Stimulated activated CD4-positive, alpha-beta T cell treated with anti-CD3 and anti-CD28 coated beads, Interleukin-4, amount 100 ng/mL, for 48 hours (primary cell): Measurements from ENCODE around the gene TUBGCP3.
"Not testable (repeated sequence)": the region's sequence is repeated elsewhere in the genome, so short reads cannot be mapped to it uniquely, and the experiment has no call there.

Experiments used
- DNase-seq, 2 donors: peaks; one replicate each; pipeline ENCODE4 v3.0.0-alpha.2; 2020; ENCODE audit warnings: low read depth in 2 of 2

Gene TUBGCP3

DNA sequence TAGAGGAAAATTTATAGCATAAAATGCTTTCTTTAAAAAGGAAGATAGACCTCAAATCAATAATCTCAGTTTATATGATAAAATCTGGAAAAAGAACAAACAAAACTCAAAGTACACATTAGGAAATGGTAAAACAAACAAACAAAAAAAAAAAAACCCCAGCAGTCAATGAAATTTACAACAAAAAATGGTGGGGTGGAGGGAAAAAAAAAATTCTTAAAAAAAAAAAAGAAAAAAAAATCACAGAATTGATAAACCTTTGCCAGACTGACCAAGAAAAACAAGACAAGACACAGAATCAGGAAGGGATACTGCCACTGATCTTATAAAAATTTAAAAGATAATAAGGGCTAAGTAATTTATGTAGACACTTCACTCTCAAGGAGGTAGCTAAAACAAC, 11.2 kb downstream of the TUBGCP3 start:
- no peak for DNase-seq

DNA sequence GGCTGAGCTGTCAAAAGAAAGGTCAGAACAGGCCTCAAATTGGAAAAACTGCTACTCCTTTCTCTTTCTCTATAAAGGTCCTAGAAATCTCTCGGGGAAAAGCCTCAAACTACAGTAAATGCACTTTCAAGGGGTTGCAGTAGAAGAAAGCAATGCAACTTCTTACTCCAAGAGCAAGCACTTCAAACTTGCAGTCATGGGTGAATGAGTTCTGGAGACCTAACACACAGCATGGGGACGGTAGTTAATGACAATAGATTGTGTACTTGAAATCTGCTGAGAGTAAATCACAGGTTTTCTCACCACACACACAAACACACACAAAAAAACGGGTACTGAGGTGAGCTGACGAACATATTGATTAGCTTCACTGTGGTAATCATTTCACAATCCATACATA, 11.8 kb downstream of the TUBGCP3 start:
- no peak for DNase-seq

GRCh38 chr13:112575675-112576074, 12.3 kb downstream of the TUBGCP3 start:
- no peak for DNase-seq

GRCh38 chr13:112574834-112575613, 12.9 kb downstream of the TUBGCP3 start:
- no peak for DNase-seq

DNA sequence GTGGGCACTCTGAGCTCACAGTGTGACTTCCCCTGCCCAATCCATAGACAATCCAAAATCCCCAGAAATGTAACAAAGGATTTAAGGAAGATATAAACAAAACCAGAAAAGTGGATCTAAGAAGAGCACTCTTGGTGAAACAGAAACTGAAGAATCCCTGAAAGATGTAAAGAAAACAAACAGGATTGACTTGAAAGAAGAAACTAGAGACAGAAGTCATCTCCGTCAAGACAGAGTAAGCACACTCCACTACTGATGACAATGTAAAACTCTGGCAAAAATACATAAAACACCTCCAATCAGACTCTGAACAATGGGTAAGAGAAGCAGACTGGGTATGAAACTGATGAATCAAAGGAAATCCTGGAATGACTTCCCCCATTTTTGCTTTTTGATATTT, 13.5 kb downstream of the TUBGCP3 start:
- no peak for DNase-seq

GRCh38 chr13:112573710-112574109, 14.2 kb downstream of the TUBGCP3 start:
- DNase-seq = no peak

- DNase-seq = no peak
These were observed 15.6 kb downstream of the TUBGCP3 start for GRCh38 chr13:112572366-112572765.

- no peak for DNase-seq
These were observed 18.1 kb downstream of the TUBGCP3 start for GRCh38 chr13:112569821-112570220.

DNA sequence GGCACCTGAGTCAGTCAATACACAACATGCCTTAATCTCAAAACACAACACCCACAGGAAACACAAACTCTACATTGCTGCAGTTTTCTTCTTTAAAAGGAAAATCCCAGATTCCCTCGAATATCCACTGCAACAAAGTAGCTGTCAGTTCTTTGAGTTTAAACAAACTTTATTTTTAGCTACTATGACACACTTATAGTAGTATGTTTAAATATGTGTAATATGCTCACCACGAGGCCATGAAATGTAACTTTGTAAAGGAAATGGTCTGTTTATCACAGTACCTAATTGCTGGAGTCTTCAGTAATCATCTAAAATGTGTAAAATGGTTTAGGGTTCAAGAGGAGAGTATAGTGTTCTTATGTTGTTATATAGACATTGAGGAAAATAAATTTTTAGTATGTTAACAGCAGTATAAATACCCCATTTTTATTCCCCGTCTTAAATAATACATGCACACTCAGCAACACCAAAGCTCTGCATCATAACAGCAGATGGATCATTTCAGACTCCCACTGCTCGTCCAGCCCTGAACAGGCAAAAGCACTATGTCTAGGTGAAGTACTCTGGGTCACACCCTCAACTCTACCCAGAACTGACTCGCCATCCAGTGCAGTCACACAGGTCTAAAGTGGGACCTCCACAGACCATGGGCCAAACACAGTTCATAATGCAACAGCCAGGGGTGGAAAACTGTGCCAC, 20.6 kb downstream of the TUBGCP3 start:
- DNase-seq = no peak

DNA sequence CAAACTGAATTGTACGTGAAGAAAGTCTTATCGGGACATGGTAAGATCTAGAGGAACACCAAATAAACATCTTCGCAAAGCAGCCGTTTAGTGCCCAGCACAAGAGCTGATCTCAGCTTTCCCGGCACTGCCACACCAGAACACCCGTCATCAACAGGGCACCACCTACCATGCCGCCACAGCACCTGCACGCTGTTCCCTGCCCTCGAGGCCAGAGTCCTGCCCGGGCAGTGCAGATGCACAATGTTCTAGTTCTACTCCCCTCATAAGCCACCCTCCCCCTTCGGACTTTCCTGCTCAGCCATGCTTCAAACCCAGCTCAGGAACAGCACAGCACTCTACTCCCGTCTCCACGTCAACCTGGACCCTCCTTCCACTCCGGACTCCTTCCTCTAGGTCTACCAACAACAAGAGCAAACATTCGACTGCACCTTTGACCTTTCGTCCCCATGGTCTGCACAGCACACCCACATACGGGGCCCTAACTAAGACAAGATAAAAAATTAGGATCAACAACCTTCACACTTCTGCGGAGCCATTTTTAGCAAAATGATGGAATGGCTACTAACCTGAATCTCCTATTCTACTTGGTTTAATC, 25.1 kb downstream of the TUBGCP3 start:
- no peak for DNase-seq

DNA sequence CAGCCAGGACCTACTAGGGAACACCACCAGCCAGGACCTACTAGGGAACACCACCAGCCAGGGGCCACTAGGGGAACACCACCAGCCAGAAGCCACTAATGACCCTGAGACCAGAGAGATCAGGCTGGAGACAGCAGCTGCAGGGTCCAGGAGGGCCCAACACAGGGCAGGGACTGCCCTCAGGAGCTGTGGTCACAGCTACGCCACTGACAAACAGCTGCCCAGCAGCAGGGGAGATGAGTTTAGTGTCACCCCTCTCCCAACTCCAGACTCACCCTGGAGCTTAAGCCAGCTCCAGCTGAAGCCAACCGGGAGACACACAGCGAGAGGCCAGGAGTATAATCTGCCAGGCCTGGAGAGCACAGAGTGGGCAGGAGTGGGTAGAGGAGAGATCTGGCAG, 25.7 kb downstream of the TUBGCP3 start:
- DNase-seq = no peak

DNA sequence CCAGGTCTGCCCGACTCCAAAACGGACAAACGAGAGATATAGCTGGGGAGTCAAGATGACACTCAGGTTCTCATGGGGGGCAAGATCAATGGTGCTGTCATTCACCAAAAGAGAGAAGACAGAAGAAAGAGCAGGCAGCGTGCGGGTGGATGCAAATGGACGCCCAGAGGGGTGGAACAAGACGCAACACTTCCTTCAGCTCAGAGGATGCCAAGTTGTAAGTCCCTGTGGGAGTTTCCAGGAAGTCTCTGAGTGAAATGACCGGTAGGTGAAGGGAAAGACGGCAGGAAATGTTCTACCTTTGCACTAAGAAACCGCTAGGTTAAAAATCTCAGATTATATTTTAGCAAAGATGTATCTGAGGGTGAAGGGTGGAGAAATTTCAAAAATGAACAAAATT, 26.5 kb downstream of the TUBGCP3 start:
- no peak for DNase-seq

DNA sequence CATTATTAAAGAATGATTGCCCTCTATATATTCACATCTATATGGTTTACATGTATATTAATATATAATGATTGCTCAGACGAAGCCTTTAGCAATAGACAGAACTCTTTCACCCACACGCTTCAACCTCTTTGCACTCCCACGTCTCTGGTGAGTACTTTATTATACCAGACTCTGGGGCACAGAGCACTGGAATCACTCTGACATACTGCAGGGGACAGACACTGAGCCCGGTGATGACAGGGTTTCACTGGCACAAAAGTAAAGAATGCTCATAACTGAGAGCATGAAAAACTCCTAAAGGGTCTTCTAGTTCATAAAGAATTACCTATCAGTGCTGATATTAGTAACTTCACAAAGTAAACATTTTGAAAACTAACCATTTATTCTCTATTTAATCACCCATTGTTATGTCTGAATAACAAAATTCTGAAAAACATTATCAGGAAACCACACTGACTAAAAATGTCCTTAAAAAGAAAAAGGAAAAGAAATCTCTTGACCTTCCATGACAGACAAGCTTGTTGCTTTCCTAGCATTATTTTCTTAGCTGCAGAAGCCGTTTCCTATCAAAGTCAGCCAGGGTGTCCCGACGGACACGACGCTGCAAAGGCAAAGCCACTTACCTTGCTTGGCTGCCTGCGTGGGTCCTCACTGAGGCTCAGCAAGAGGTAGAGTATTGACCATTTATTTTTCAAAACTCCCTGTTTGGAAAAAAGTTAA, 29.1 kb downstream of the TUBGCP3 start:
- no peak for DNase-seq

DNA sequence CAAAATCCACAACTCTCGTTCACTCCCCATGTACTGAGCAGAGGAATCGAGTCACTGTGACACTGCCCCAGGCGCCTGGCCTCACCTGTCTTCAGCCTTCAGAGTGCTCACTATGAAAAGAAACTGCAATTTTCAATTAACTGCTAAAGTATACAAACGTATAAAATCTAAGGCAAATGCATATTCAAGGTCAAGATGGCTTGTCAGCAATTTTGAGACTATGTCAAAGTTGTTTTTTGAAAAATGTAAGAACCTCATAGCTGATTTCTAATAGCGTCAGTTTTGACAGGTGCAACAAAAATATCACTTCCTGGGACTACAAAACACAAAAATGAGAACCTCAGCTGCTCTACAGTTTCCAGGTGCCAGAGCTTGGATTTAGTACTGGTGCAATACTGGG, 31.4 kb downstream of the TUBGCP3 start:
- DNase-seq = no peak

DNA sequence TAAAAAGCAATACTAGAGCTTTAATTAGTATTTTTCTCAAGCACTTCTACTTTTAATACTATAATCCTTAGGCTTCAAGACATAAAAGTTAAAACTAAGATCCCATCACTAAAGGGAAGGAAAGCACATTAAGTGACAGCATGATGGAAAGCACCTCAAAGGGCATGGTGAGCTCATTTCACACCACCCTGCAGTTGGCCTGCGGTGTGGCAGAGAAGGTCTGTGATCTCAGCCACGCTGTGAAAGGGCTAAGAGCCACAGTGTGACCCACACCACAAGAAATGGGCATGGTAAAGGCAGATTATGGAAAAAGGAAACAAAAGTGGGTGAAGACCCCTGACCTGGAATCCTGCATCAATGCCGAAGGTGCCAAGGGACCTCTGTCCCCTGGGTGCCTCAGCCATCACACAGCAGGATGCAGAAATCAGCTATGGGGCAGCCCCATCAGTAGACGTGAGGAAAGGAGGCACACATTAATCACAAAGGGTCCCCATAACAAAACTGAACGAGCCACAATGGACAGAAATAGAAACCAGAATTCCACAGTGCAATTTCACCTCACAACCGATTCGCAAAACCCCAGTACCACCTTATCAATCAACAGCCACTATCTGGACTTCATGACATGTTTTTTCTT, 33.6 kb downstream of the TUBGCP3 start:
- DNase-seq = no peak

DNA sequence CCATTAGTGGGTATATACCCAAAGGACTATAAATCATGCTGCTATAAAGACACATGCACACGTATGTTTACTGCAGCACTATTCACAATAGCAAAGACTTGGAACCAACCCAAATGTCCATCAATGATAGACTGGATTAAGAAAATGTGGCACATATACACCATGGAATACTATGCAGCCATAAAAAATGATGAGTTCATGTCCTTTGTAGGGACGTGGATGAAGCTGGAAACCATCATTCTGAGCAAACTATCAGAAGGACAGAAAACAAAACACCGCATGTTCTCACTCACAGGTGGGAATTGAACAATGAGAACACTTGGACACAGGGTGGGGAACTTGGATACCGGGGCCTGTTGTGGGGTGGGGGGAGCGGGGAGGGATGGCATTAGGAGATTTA, 39.0 kb downstream of the TUBGCP3 start:
- not testable (repeated sequence) for DNase-seq

- DNase-seq = no peak
These were observed 42.1 kb downstream of the TUBGCP3 start for GRCh38 chr13:112545856-112546255.

GRCh38 chr13:112532837-112533745, 54.9 kb downstream of the TUBGCP3 start:
- DNase-seq = no peak

DNA sequence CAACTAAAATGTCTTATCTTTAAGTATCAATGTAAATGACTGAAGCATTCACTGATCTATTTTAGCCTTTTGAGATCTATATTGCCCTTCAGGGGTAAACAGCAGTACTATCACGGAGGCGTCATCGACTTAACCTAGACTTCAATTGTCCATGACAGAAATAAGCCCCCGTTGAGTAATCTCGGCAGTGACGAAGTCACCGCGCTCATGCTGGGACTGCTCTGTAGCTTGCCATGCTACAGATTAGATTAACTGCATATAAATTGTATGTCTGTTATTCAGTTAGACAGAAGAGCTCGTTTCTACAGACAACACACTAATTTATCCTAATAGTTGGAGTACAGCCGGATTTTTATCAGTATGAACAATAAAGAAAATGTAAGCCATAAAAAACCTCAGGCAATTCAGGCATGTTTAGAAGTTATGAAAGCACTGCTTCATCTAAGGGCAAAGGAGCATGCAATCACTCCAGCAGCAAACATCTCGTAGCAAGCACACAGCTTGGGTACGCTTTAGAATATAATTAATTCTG, 56.6 kb downstream of the TUBGCP3 start:
- DNase-seq = no peak

- no peak for DNase-seq
These were observed 57.1 kb downstream of the TUBGCP3 start for GRCh38 chr13:112530861-112531260.

- DNase-seq = no peak
These were observed 58.7 kb downstream of the TUBGCP3 start for GRCh38 chr13:112529216-112529615.
